HCT116 (cell line): Measurements from ENCODE around the gene ERG. TPM values are rescaled to one million over a fixed set of nuclear protein-coding genes. Genes with fewer than 3 reads are reported as not detected.

Experiments
- ATAC-seq: fragments of 200-7000 bp; cut with Tn5 transposase; 2 replicates; pipeline ENCODE4 v1.9.1; 2020; ENCODE audit warnings: mild to moderate bottlenecking, moderate library complexity
- BruUV-seq: library from RNA; stranded (reverse); fragments of 400-500 nt; replicated peaks from 2 replicates; lab custom pipeline; 2021; lab: Mats Ljungman, UMichigan
- CTCF ChIA-PET: fragments of 300-600 bp; sonication (Branson Sonifier 250); formaldehyde crosslinking; loops from one replicate; lab custom pipeline; 2021; ENCODE audit warnings: antibody characterized with exemption; lab: Charles Lee
- POLR2A ChIA-PET: fragments of 300-600, 350-600 bp; sonication (Branson Sonifier 250); formaldehyde crosslinking; loops from one replicate; lab custom pipeline; 2021; ENCODE audit warnings: antibody characterized with exemption; lab: Charles Lee
- RAD21 ChIA-PET, 2 experiments: fragments of 300-600 bp; sonication (Branson Sonifier 250); formaldehyde crosslinking; loops; one replicate each; lab custom pipeline; 2023; ENCODE audit warnings: low total read pairs in 2 of 2; ENCODE audit not compliant: uncharacterized antibody in 2 of 2, unreplicated experiment in 2 of 2, low non-redundant PET in 1 of 2; lab: Charles Lee
- DNase-seq: peaks from one replicate; pipeline ENCODE4 v3.0.0-alpha.2; 2010; ENCODE audit warnings: low read depth, low spot score
- H2AFZ ChIP-seq: fragments of 200-600 bp; shearing (Covaris generic), sonication (generic); 2 replicates; pipeline ENCODE4 v1.6.1; 2017; ENCODE audit warnings: low read depth, mixed run types, mixed read lengths, antibody characterized with exemption, low read length; ENCODE audit not compliant: poor library complexity, severe bottlenecking
- H3K27ac ChIP-seq: 2 replicates; pipeline ENCODE4 v1.5.1; 2012; ENCODE audit warnings: low read depth, low read length
- H3K27me3 ChIP-seq: fragments of 200-600 bp; sonication (generic); 2 replicates; pipeline ENCODE4 v1.6.1; 2016; ENCODE audit warnings: mixed run types, low read length, mixed read lengths; ENCODE audit not compliant: insufficient read depth
- H3K36me3 ChIP-seq, 2 experiments: fragments of 200-500 bp in 1 of 2; fragments of 200-600 bp in 1 of 2; sonication (Bioruptor generic) in 1 of 2; sonication (generic) in 1 of 2; 2 replicates each; pipeline versions ENCODE4 v1.5.1 to v1.6.1; 2014 to 2016; ENCODE audit warnings: low read length in 2 of 2, inconsistent platforms in 1 of 2, mixed read lengths in 1 of 2, mixed run types in 1 of 2; ENCODE audit not compliant: insufficient read depth in 2 of 2, control insufficient read depth in 1 of 2
- H3K4me1 ChIP-seq, 2 experiments: fragments of 200-600 bp in 1 of 2; sonication (generic) in 1 of 2; 2 replicates each; pipeline versions ENCODE4 v1.5.1 to v1.6.1; 2012 to 2017; ENCODE audit warnings: low read length in 2 of 2, inconsistent platforms in 1 of 2, mild to moderate bottlenecking in 1 of 2, mixed read lengths in 1 of 2, mixed run types in 1 of 2, moderate library complexity in 1 of 2; ENCODE audit not compliant: insufficient read depth in 2 of 2, control insufficient read depth in 1 of 2
- H3K4me2 ChIP-seq: fragments of 200-600 bp; sonication (generic); 2 replicates; pipeline ENCODE4 v1.6.1; 2017; ENCODE audit warnings: mixed run types, low read length, mixed read lengths
- H3K4me3 ChIP-seq, 2 experiments: fragments of 200-600 bp in 1 of 2; sonication (generic) in 1 of 2; replicated peaks in 1 of 2; 2 replicates each; pipeline ENCODE4 v1.5.1; 2011 to 2016; ENCODE audit warnings: low read length in 2 of 2, control low read depth in 1 of 2, low read depth in 1 of 2, mild to moderate bottlenecking in 1 of 2, mixed read lengths in 1 of 2, mixed run types in 1 of 2
- H3K79me2 ChIP-seq: fragments of 200-600 bp; sonication (generic); 2 replicates; pipeline ENCODE4 v1.6.1; 2017; ENCODE audit warnings: mild to moderate bottlenecking, mixed run types, low read length, moderate library complexity, mixed read lengths; ENCODE audit not compliant: insufficient read depth
- H3K9ac ChIP-seq: fragments of 200-600 bp; sonication (generic); 2 replicates; pipeline ENCODE4 v1.6.1; 2016; ENCODE audit warnings: low read length, mixed read lengths
- H3K9me2 ChIP-seq: fragments of 200-600 bp; sonication (generic), shearing (Covaris generic); 2 replicates; pipeline ENCODE4 v1.6.1; 2017; ENCODE audit warnings: mixed run types, mild to moderate bottlenecking, moderate library complexity; ENCODE audit not compliant: insufficient read depth
- H3K9me3 ChIP-seq, 2 experiments: fragments of 200-500 bp in 1 of 2; fragments of 200-600 bp in 1 of 2; sonication (Bioruptor generic) in 1 of 2; sonication (generic) in 1 of 2; 2 replicates each; pipeline ENCODE4 v1.6.1; 2014 to 2017; ENCODE audit warnings: low read length in 2 of 2, mixed read lengths in 2 of 2, inconsistent platforms in 1 of 2, low read depth in 1 of 2, mild to moderate bottlenecking in 1 of 2, mixed run types in 1 of 2, moderate library complexity in 1 of 2; ENCODE audit not compliant: control insufficient read depth in 1 of 2, insufficient read depth in 1 of 2
- H4K20me1 ChIP-seq: fragments of 200-600 bp; sonication (generic), shearing (Covaris generic); 2 replicates; pipeline ENCODE4 v1.6.1; 2017; ENCODE audit warnings: mixed run types, mild to moderate bottlenecking, moderate library complexity; ENCODE audit not compliant: insufficient read depth
- ATF3 ChIP-seq: IDR thresholded peaks from 2 replicates; pipeline ENCODE4 v1.6.1; 2012
- CBX3 ChIP-seq: IDR thresholded peaks from 2 replicates; pipeline ENCODE4 v1.6.1; 2012; ENCODE audit warnings: low read depth
- CTCF ChIP-seq, 3 experiments: fragments of 200-600 bp in 1 of 3; sonication (generic) in 1 of 3; IDR thresholded peaks in 2 of 3; conservative IDR thresholded peaks in 1 of 3; 2 replicates each; pipeline ENCODE4 v1.5.1; 2012 to 2017; ENCODE audit warnings: low read depth in 2 of 3, low read length in 2 of 3, antibody characterized with exemption in 1 of 3, borderline replicate concordance in 1 of 3, control low read depth in 1 of 3, mild to moderate bottlenecking in 1 of 3, mixed read lengths in 1 of 3, mixed run types in 1 of 3, moderate library complexity in 1 of 3; ENCODE audit not compliant: insufficient read depth in 1 of 3
- EGR1 ChIP-seq: IDR thresholded peaks from 2 replicates; pipeline ENCODE4 v1.6.1; 2012; ENCODE audit warnings: low read depth
- ELF1 ChIP-seq: IDR thresholded peaks from 2 replicates; pipeline ENCODE4 v1.6.1; 2012; ENCODE audit warnings: low read depth, borderline replicate concordance
- FOSL1 ChIP-seq: IDR thresholded peaks from 2 replicates; pipeline ENCODE4 v1.6.1; 2012; ENCODE audit warnings: low read depth
- JUND ChIP-seq: IDR thresholded peaks from 2 replicates; pipeline ENCODE4 v1.6.1; 2012
- POLR2AphosphoS5 ChIP-seq: IDR thresholded peaks from 2 replicates; pipeline ENCODE4 v1.6.1; 2011; ENCODE audit warnings: mild to moderate bottlenecking, low read depth, low read length, moderate library complexity
- RAD21 ChIP-seq: IDR thresholded peaks from 2 replicates; pipeline ENCODE4 v1.6.1; 2012; ENCODE audit warnings: low read depth, mild to moderate bottlenecking
- SIN3A ChIP-seq: IDR thresholded peaks from 2 replicates; pipeline ENCODE4 v1.6.1; 2012; ENCODE audit warnings: low read depth
- SP1 ChIP-seq: IDR thresholded peaks from 2 replicates; pipeline ENCODE4 v1.6.1; 2012; ENCODE audit warnings: low read depth
- SRF ChIP-seq: IDR thresholded peaks from 2 replicates; pipeline ENCODE4 v1.6.1; 2012; ENCODE audit warnings: low read depth
- YY1 ChIP-seq: IDR thresholded peaks from 2 replicates; pipeline ENCODE4 v1.6.1; 2011; ENCODE audit warnings: low read length, low read depth, moderate library complexity, mild to moderate bottlenecking; ENCODE audit not compliant: insufficient replicate concordance; ENCODE audit errors: extremely low read depth
- ZNF274 ChIP-seq: fragments of 200-500 bp; sonication (Bioruptor generic); IDR thresholded peaks from 2 replicates; pipeline ENCODE4 v1.6.1; 2014; ENCODE audit warnings: mild to moderate bottlenecking, low read depth, low read length, inconsistent platforms
- intact Hi-C: fragments of 100-400 bp; cut with micrococcal nuclease; formaldehyde crosslinking; loops from 2 replicates; pipeline ENCODE4 v1.10.0; 2022
- total RNA-seq: library from RNA; stranded (reverse); gene quantifications from one replicate; pipeline ENCODE4 v1.2.1, GENCODE V29; 2021; ENCODE audit not compliant: unreplicated experiment

Gene ERG
- total RNA-seq, 1 experiment from 2014 or later: 0.17 TPM

- DNase-seq: no peak
- Histone ChIP-seq H3K4me1 (no peaks in the 10 kb centered on the region), H3K4me3 (no peak overlapping the region), H3K9me2 (no peaks in the 10 kb centered on the region), H3K9ac (no peak overlapping the region), H3K9me3 (no peaks in the 10 kb centered on the region), H3K27ac (no peak overlapping the region), H4K20me1 (no peaks in the 10 kb centered on the region), H3K27me3 (peaks cover 26% of the 10 kb centered on the region; the same call in 1 of the 2 replicates), H3K79me2 (no peaks in the 10 kb centered on the region), H2AFZ (no peak overlapping the region), H3K36me3 (no peaks in the 10 kb centered on the region), H3K4me2 (no peak overlapping the region)
- intact Hi-C loops: no loop called here
- no TSS peak for BruUV-seq
- no peak for ATAC-seq
- ChIA-PET POLR2A (no interaction called here), RAD21 (no interaction called here), CTCF (no interaction called here)
- TF ChIP-seq CTCF (IDR thresholded peaks at IDR 0.05 in 2 of 3, conservative IDR thresholded peaks at IDR 0.05 in 1 of 3; ENCODE audit: borderline replicate concordance in 1 of 3, insufficient read depth in 1 of 3, low read depth in 2 of 3, low read length in 2 of 3): no peak
- TF ChIP-seq EGR1: no peak
- no peak for TF ChIP-seq ZNF274
- no peak for TF ChIP-seq JUND
- TF ChIP-seq RAD21: no peak
- TF ChIP-seq YY1: no peak
- no peak for TF ChIP-seq SIN3A
- no peak for TF ChIP-seq CBX3
- no peak for TF ChIP-seq ATF3
These were observed 102.7 kb downstream of the ERG start for GRCh38 chr21:38395581-38395980.

- no peak overlapping the region for H3K9ac ChIP-seq
- intact Hi-C loops: no loop called here
- no peaks in the 10 kb centered on the region for H3K36me3 ChIP-seq
- H3K4me2 ChIP-seq: no peak overlapping the region
- RAD21 ChIA-PET: no interaction called here
- peaks cover 21% of the 10 kb centered on the region; the same call in 1 of the 2 replicates for H3K27me3 ChIP-seq
- no TSS peak for BruUV-seq
- POLR2A ChIA-PET: no interaction called here
- ATAC-seq (no peak), DNase-seq (no peak)
- no peak overlapping the region for H3K4me3 ChIP-seq
- H3K27ac ChIP-seq: no peak overlapping the region
- no peaks in the 10 kb centered on the region for H3K9me3 ChIP-seq
- H2AFZ ChIP-seq: no peak overlapping the region
- no peaks in the 10 kb centered on the region for H4K20me1 ChIP-seq
- H3K79me2 ChIP-seq: no peaks in the 10 kb centered on the region
- CTCF ChIA-PET: no interaction called here
- no peaks in the 10 kb centered on the region for H3K9me2 ChIP-seq
- no peaks in the 10 kb centered on the region for H3K4me1 ChIP-seq
- TF ChIP-seq JUND: no peak
- TF ChIP-seq YY1: no peak
- no peak for TF ChIP-seq SIN3A
- TF ChIP-seq FOSL1: no peak
- no peak for TF ChIP-seq ZNF274
- no peak for TF ChIP-seq POLR2AphosphoS5
- TF ChIP-seq SRF: no peak
- no peak for TF ChIP-seq SP1
- no peak for TF ChIP-seq ELF1
- no peak for TF ChIP-seq CTCF (IDR thresholded peaks at IDR 0.05 in 2 of 3, conservative IDR thresholded peaks at IDR 0.05 in 1 of 3; ENCODE audit: borderline replicate concordance in 1 of 3, insufficient read depth in 1 of 3, low read depth in 2 of 3, low read length in 2 of 3)
- TF ChIP-seq RAD21: no peak
These were observed 105.6 kb downstream of the ERG start for GRCh38 chr21:38392661-38393060.
